ENCODE results near the gene TF.

The TF gene

DNA sequence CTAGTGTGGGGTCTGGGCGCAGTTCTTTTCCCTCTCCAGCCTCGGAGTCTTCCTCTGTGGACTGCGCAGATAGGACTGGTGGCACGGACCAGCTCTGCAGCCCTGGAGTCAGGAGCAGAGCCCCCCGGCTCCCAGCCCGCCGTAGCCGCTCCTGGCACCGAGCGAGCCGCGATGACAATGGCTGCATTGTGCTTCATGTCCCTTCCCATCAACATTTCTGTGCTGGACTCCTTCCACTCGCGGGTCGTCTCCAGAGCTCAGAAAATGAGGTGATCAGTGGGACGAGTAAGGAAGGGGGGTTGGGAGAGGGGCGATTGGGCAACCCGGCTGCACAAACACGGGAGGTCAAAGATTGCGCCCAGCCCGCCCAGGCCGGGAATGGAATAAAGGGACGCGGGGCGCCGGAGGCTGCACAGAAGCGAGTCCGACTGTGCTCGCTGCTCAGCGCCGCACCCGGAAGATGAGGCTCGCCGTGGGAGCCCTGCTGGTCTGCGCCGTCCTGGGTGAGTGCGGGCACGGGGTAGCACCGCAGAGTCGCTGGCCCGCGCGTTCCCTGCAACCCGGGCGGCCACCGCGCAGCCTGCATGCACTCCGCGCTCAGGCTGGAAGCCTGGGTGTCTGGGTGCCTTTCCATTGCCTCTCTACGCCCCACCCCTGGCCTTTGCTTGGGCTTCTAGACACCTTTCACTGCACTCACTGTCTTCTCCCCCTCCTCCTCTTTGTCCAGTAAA, at the start of gene TF:
Gene TF (plus strand): TSS at position 413 of the 731 bp plus-strand sequence. CDS start 48 bp downstream, at position 461.
- H3K4me3 ChIP-seq (ENCODE audit: low read depth, low read length): no peak within 1 kb of the TSS
- TF ChIP-seq, protein P1, sequence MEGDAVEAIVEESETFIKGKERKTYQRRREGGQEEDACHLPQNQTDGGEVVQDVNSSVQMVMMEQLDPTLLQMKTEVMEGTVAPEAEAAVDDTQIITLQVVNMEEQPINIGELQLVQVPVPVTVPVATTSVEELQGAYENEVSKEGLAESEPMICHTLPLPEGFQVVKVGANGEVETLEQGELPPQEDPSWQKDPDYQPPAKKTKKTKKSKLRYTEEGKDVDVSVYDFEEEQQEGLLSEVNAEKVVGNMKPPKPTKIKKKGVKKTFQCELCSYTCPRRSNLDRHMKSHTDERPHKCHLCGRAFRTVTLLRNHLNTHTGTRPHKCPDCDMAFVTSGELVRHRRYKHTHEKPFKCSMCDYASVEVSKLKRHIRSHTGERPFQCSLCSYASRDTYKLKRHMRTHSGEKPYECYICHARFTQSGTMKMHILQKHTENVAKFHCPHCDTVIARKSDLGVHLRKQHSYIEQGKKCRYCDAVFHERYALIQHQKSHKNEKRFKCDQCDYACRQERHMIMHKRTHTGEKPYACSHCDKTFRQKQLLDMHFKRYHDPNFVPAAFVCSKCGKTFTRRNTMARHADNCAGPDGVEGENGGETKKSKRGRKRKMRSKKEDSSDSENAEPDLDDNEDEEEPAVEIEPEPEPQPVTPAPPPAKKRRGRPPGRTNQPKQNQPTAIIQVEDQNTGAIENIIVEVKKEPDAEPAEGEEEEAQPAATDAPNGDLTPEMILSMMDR (IDR thresholded peaks at IDR 0.05; ENCODE audit: low read depth, low read length): no peak

DNA sequence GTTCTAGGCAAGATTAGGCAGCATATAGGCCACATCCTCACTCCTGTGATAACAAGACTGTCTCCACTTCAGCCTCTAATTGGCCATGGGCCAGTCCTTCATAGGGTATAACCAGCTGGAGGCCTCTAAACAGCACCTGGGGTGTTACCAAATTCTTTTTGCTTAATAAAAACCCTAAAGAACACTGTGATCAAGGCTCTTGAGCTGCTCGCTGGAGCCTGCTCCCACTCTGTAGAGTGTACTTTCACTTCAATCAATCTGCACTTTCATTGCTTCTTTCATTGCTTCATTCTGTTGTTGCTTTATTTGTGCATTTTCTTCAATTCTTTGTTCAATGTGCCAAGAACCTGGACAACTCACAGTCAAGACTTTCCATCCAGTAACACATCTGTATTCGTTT, 48.2 kb upstream of the TF start:
- TF ChIP-seq, protein P1 (IDR thresholded peaks at IDR 0.05; ENCODE audit: low read depth, low read length): no peak
- no peak overlapping the region for H3K4me3 ChIP-seq (ENCODE audit: low read depth, low read length)

DNA sequence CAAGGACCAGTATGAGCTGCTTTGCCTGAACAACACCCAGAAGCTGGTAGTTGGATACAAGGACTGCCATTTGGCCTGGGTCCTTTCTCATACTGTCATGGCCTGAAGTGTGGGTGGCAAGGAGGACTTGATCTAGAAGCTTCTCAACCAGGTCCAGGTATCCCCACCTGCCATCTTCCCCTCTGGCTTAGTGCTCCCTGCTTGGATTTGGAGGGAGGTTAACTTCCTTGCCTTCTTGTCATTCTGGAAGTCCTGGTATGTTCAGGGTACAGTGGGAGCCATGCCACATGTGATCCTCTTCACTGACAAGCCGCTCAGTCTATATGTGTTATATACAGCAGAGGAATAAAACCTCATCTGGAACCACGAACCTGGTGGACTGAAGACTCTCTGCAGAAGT, 46.7 kb upstream of the TF start:
- no peak overlapping the region for H3K4me3 ChIP-seq (ENCODE audit: low read depth, low read length)
- TF ChIP-seq, protein P1 (IDR thresholded peaks at IDR 0.05; ENCODE audit: low read depth, low read length): no peak

DNA sequence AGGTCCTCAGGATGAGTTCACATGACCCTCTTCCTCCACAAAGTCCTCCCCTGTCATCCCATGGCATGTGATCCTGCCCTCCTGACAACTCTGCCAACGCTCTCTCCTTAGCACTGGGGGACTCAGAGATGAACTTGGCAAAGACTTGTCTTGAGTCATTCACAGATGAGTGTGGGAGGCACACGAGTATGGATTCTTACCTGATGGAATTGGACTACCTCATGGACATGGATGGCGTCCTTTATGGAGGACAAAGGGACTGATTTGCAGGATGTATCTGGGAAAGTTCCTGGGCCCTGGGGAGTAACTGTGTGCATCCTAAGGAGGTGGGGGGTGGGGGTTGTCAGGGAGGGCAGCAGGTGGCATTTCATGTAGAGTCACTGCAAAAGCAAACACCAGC, 46.3 kb upstream of the TF start:
- no peak overlapping the region for H3K4me3 ChIP-seq (ENCODE audit: low read depth, low read length)
- TF ChIP-seq, protein P1 (IDR thresholded peaks at IDR 0.05; ENCODE audit: low read depth, low read length): no peak

DNA sequence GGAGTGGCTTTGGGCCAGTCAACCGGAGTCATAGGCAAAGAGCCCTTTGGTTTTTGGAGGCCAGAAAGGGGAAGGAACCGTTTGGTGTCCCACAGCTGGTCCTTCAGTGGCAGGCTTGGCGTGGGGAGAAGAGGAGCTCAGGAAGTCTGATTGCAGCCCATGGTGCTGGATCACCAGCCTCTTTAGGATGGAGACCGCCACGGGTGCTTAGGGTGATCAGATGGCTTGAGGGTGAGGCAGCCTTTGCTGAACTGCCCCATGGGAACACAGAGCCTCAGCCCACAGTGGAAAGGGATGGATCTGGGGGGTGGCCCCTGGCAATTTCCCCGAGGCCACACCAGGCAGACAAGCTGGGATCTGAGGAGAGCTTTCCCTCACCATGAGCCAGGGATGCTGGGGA, 45.8 kb upstream of the TF start:
- no peak overlapping the region for H3K4me3 ChIP-seq (ENCODE audit: low read depth, low read length)
- TF ChIP-seq, protein P1 (IDR thresholded peaks at IDR 0.05; ENCODE audit: low read depth, low read length): no peak

DNA sequence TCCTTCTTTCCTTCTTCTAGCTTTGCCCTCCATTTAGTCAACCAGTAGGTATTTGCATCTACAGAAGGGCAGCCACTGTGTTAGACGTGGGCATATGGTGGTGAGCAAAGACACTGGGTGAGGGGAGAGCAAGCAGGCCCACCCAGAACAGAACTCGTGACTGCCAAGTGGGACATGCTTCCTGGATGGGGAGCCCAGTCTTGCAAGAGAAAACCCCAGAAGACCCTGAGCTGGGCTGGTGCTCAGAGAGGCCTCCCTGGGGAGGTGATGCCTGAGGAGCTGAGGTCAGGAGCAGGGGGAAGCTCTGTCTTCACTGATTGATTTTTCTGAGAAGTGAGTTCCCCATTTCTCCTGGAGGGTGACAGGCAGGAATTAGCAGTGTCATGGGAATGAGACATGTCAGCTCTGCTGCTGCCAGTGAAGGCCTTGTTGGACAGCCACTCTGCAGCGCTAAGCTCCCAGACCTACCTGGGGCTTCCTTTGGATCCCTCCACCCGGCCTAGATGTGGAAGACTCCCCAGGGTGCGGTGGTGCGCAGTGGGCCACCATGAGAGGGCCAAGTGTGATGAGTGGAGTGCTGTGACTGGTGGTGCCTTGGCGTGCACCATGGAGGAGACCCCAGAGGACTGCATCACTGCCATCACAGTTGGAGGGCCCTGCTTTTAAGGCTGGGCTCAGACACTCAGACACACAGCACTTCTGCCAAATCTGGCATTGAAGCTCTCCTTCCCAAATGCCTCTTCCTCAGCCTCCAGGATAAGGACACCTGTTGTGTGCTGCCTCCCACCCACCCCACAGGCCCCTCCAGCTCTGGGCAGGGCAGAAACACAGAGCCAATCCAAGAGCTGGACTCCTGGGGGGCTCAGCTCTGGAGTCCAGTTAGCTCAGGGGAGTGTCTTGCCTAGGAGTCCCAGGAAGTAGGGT, 44.5 kb upstream of the TF start:
- TF ChIP-seq, protein P1 (IDR thresholded peaks at IDR 0.05; ENCODE audit: low read depth, low read length): no peak
- H3K4me3 ChIP-seq (ENCODE audit: low read depth, low read length): no peak overlapping the region

DNA sequence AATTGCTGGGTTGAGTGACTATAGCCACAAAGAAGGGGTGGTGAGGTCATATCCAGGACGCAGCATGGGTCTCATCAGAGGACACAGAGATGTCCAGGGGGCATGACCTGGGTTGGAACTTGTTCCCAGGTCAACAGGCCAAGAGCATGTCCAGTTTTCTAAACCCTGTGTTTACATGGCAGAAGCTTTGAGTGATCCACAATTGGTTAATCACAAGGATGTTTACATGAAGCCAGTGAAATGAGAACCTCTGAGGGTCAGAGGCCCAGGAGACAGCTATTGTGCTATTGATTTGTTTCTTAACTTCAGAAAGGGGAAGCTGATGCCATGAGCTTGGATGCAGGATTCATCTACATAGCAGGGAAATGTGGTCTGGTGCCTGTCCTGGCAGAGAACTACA, 42.3 kb upstream of the TF start:
- H3K4me3 ChIP-seq (ENCODE audit: low read depth, low read length): no peak overlapping the region
- TF ChIP-seq, protein P1 (IDR thresholded peaks at IDR 0.05; ENCODE audit: low read depth, low read length): no peak

Measured in WI38 (cell line).